Bone marrow (tissue), 2 donors: Measurements from ENCODE around the gene SMAD1.
A peak's percentile ranks its signal among the peaks of the same experiment; 100 is the strongest.

Experiments
- DNase-seq, 2 donors: peaks; one replicate each; lab custom pipeline; 2025; lab: John Stamatoyannopoulos, UW

SMAD1 gene

DNA sequence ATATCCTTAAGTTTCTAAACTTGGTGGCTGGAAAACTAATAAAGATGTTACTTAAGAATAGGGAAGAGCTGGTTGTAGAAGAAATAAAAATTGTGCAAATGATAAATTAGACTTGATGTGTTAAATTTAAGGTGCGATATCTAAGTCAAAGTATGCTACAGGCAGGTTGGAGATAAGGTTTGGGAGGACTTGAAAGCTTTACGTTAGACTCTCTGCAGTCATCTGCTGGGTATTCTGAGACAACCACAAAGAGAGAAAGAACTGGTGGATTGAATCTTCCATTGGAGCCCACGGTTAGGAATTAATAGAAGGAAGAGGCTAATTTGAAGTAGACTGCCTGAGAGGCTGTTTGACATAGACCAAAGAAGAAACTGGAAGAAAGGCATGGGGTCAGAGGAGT lies 7.9 kb downstream of the SMAD1 start:
- DNase-seq: no peak

DNA sequence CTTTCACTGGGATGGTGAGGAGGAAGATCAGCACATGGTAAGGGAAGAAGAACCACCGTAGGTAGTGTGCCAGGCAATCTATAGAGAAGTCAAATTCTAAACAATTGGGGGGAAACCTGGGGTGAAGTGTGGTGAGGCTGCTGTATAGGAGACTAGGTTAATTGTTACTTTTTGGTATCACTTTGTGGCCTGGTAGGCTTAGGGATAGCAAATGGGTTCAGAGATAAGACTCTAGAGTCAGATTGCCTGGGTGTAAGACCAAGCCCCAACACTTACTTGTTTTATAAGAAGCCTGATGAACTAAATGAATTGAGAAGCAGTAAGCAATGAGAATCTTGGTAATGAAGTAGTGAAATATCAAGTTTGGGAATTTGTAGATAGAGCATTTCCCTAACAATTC lies 8.7 kb downstream of the SMAD1 start:
- DNase-seq: no peak

DNA sequence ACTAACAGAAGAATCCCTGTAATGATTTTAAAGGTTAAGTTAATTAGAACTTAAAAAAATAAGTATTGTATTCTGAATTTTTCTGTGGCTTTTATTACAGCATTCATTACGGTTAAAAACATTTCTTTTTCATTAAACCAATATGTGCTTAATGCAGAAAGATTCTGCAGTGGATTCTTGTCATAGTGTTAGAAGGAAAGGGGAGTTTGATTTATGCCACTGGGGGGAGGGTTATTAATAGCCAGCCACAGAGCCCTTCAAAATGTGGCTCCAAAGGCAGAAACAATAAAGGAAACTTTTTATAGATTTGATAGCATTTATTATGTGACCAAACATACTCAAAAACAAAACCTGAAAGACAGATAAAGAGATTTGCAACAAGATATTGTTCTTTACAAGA lies 9.1 kb downstream of the SMAD1 start:
- DNase-seq: no peak

DNA sequence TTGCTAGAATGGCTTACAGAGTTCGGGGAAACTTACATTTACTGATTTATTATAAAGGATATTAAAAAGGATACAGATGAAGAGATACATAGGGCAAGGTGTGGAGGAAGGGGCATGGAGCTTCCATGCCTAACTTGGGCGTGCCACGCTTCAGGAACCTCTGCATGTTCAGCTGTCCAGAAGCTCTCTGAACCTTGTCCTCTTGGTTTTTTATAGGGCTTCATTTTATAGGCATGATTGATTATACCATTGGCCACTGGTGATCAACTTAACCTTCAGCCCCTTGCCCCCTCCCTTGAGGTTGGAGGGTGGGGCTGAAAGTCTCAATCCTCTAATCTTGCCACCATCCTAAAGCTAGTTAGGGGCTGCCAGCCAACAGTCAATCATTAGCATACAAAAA lies 10.7 kb downstream of the SMAD1 start:
- no peak for DNase-seq

DNA sequence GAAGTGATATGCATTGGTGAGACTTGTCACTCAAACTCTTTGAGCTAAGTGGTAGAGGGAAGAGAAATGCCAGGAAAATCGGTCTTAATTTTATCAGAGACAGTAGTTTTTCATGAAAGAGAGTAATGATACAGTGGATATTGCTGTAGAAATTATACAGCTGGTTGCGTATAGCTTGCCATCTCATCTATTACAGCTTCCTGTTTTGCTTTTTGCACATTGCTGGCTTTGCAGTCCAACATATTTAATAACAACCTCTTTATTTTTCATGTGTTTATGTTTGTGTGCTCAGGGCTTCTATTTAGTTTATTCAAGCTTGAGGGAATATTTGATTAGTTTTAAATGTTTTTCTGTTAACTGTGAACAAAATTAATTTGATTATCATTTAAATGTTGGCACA lies 11.5 kb downstream of the SMAD1 start:
- peak in 1 of 2 donors; percentile 14 for DNase-seq

DNA sequence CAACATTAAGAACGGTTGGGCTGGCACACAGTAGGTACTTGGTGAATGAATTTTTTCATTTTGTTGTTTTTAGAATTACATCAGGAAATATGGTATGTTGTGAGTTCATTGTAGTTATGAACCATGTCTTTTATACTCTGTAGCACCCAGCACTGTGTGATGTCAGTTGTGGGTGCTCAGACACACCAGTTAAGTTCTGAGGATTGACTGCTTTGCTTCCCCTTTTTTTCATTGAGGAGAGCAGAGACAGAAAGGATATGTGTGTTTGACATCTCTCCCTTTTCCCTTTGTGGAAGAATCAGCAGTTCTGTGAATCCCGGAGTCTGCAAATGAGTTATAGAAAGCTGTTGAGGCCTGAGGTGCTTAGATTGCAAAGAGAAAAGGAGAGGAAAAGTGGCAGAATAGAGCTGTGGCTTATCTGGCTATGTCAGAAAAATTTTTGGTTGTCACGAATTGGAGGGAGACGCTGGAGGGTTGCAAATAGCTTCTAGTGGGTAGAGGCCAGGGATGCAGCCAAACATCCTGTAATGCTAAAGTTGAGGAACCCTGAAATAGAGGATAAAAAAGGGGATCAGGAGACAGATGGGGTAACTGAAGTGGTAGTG lies 13.1 kb downstream of the SMAD1 start:
- peak in 1 of 2 donors; percentile 21 for DNase-seq

DNA sequence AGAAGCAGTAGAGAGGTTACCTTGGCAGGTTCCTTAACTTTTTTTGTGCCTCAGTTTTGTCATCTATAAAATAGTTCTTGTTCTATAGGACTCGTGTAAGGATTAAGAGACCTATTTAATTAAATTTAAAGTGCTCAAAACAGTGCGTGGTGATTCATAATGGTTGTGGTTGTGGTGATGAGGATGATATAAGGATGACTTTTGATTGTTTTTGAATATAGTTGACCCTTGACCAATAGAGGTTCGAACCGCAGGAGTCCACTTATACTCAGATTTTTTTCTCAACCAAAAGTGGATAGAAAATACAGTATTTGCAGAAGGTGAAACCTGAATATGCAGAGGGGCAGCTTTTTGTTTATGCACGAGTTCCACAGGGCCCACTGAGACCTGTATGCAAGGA lies 14.6 kb downstream of the SMAD1 start:
- DNase-seq: no peak

DNA sequence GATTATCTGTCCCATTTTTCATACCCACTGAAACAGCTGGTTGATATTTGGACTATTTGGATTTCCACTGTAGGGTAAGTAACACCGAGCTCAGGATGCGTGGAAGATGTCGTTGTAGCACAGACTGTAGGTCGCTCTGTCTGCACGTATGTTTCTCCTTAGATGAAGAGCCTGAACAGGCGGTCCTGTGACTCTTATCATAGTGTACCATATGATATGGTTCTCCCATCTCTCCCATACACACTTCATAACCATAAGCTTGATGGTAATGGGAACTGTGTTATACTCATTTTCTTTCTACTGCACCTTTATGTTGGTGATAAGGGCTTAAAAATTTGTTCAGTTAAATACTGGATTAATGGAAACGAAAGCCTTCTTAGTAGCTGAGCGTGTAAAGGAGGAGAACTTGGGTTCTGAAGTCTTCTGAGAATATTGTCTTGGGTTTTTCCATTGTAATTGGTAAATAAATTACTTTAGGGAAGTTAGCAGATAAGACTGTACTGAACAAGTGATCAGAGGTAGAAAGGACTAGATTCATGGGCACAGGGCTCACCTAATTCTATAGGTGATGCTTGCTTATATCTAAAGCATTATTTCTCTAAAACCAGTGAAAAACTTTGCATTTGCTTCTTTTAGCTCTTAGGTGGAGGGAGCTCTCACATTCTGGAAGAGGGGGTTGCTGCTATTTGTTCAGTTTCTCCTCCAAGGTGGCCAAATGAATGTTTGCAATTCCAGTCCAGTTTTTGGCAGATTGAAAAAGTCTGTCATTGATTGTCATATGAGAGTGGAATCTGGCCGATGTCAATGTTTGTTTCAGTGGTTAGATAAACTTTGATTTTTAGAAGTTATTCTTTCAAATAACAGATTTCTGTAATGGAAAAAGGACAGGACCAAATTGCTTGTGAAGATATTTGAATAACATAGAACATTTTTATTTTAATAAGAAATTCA lies 15.8 kb downstream of the SMAD1 start:
- no peak for DNase-seq

DNA sequence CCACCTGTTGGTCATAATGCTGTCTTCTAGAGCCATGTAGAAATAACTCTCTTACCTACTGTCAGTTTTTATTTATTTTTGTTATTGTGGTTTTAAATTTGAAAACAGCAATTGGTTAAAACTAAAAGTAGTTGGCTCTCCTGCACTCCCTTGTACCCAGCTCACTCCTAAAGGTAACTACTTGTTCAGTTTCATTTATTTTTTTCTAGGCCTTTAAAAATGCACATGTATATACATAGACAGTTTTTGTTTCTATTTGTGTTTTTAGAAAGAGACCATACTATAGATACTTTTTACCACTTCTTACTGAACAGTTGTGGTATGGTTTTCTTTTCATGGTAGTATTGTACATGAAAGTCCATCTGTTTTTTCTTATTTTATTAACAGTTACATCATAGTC lies 16.8 kb downstream of the SMAD1 start:
- no peak for DNase-seq

DNA sequence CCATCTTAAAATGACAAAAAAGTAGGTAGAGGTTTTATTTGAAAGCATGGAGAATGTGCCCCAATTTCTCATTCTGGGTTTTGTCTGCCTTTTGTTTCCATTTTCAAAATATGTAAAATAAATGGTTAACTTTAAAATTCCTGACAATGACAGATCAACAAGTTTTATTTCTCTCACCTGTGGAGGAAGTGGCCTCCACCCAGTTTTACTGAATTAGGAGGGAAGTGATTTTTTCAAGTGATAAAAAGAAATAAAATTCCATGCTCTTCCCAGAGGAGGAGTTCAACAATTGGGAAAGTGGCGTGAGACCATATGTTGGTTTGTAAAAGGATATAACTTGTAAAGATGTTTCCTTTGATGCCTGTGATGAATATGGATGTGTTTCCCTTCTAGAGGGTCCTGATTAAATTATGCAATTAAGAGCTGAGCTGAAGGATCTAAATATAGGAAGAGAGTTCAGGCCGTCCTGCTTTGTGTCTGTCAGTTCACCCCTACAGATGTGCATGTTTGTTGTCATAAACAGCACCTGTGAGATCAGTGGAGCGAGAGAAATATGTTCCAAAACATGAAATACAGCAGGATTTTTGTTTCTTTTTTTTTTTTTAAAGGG lies 19.5 kb downstream of the SMAD1 start:
- peak in 1 of 2 donors; percentile 71 for DNase-seq

DNA sequence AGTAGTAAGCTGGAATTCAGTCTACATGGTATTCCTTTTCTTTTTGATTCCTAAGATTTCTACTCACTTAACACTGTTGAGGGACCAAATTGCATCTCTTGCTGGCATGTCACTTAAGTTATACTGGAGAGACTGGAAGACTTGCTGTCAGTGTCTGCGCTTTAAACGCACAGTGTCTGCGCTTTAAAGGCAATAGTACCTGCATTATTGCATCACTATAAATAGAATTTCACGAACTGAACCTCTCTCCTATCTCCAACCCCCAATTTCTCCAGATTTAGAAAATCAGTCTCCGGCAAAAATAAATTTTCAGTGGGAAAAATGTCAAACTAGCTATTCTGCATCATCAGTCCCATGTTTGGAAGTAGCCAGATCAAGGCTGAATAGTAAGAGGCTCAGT lies 21.2 kb downstream of the SMAD1 start:
- DNase-seq: no peak

DNA sequence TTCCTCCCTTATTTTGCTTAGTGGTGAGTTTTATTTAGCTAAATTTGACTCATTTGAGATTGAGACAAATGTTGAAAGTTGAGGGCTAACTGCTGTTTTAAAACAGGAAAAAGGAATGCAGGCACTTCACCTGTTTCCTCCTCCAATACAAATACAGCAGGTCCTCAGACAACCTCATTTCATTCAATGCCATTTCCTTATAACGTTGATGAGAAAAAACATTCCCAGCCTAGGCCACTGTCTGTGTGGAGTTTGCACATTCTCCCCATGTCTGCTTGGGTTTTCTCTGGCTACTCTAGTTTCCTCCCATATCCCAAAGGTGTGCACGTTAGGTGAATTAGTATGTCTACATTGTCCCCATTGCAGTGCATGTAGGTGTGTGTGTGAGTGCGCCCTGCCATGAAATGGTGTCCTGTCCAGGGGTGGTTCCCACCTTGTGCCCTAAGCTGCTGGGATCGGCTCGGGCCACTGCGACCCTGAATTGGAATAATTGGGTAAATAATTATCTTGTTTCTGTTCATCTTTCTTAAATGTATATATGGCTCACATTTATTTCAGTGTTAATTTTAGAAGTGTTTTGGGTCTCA lies 21.9 kb downstream of the SMAD1 start:
- DNase-seq: no peak

DNA sequence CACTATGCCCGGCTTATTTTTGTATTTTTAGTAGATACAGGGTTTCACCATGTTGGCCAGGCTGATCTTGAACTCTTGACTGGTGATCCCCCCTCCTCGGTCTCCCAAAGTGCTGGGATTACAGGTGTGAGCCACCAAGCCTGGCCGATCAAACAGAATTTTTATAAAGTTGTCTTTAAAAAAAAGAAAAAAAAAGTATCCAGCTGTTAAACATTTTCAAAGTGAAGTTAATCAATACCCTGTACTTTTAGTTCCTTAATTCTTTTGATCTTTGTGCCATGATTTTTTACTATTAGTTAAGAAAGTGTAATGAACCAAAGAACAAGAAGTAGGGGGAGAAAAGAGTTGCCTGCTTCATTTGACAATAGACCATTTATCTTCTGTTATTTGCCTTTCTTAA lies 24.3 kb downstream of the SMAD1 start:
- no peak for DNase-seq

DNA sequence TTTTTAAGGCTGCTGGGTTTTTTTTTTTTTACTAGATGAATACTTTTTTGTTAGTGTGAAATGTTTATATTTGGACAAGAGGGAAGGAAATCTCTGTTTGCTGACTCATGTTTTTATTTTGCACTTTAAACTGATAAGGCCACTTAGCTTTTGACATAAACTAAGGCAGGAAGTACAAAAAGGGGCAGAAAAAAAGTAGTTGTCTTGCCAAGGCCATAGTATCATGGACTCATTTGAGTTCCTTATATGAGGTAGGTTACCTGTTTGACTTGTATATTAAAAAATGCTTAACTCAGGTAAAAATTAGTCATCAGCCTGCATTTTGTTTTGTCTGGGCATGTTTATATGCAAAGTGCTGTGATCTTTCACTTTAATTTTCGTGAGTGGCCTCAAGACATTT lies 26.0 kb downstream of the SMAD1 start:
- no peak for DNase-seq

DNA sequence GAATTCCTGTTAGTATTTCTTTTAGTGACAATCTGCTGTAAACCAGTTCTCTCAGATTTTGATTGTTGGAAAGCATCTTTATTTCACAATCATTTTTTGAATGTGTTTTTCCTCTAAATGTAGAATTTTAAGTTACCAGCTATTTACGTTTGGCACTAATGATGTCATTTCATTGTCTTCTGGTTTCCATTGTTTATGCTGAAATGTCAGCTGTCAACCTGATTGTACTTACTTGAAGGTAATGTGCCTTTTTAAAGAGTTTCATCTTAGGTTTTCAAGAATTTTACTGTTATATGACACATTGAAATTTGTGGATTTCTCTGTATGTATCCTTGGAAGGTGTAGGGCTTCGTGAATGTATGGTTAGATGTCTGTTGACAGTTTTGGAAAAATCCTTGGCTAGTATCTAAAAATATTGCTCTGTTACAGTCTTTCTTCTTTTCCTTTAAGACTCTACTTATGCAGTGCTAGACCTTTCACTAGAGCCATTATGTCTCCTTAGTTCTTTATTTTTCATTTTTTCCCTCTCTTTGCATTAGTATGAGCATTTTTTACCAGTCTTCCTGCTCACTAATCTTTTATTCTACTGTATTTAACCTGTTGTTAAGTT lies 30.4 kb downstream of the SMAD1 start:
- DNase-seq: no peak

DNA sequence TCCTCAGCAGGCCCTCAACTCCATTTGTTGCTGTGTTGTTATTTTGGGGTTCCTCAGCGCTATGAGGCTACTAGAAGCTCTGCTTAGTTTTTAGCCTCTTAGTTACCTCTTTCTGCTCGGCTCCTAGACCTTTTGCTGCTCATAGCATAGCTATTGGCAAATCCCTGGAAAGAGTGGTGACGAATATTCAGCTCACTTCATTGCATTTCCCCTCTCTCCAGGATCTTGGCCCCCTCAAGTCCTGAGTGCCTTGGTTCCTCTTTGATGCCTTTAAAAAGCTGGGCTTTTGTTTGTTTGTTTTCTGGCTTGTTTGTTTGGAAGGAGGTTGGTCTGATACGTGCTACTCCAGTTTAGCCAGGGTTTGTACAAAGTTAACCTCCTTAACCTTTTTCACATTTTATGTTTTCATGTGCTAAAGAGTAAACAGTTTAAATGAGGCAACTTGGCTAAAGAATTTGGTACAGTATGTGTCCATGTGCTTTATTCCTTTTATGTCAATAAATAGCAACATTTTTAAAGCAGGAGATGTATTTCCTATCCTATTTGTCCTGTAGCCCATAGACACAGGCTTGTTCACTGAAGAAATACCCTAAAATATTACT lies 31.5 kb downstream of the SMAD1 start:
- DNase-seq: no peak

DNA sequence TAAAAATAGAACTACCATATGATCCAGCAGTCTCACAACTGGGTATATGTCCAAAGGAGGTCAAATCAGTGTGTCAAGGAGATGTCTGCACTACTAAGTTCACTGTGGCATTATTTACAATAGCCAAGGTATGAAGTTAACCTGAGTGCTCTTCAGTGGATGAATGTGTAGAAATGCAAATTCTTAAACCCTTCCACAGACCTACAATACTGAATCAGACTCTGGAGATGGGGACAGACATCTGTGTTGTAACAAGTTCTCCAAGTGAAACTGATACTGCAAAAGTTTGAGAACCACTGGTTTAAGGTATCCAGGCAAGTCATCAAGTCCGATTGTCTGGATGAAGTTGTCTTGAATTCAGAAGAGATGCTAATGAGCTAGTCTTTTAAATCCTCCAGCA lies 38.5 kb downstream of the SMAD1 start:
- no peak for DNase-seq

DNA sequence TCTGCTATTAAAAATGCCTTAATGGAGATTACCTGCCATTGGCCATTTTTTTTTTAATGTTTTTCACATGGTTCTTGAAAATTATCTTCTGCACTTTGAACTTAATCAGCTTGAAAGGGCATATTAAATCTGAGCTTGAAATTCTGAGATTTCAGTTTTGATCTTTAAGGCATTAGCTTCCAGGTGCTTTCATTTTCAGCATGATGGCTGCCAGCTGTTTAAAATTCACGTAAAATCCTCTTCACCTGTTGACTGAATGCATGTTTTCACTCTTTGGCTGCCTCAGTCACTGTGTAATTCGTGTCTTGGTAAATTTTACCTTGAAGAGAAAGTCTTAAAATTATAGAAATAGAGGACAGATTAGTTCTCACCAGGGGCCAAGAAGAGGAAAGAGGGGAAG lies 39.6 kb downstream of the SMAD1 start:
- no peak for DNase-seq

DNA sequence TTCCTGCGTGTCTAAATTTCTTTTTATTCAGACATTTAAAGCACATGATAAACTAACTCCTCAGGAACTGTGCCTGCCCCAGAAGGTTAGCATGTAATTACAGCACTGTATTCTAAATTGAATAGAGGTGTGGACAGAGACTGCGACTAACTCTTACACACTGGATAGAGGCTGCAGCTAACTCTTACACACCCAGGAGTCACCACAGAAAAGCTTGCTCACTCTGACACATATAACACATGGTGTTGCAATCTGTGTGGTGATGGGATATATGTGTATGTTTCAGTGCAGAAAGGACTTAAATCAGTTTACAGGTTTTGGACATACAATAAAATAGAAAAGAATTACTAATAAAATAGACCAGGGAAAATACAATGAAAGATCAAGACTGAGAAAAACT lies 41.5 kb downstream of the SMAD1 start:
- no peak for DNase-seq

DNA sequence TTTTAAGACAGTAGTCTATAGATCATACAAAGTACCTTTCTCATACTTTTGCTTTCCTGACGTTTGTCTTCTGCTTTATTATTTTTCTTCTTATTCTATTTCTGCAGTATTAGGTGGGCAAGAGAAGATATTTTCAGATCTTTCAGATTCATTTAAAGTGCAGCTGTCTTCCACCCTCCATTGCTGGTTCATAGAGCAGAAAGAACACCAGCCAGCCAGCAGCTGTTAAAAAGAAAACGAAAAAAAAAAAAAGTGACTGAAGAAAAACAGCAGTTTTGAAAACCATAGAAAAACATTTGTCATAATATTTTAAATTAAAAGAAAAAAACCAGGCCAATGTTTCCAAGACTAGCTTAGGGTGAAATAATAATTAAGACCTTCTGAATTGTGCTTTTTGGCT lies 42.9 kb downstream of the SMAD1 start:
- no peak for DNase-seq

DNA sequence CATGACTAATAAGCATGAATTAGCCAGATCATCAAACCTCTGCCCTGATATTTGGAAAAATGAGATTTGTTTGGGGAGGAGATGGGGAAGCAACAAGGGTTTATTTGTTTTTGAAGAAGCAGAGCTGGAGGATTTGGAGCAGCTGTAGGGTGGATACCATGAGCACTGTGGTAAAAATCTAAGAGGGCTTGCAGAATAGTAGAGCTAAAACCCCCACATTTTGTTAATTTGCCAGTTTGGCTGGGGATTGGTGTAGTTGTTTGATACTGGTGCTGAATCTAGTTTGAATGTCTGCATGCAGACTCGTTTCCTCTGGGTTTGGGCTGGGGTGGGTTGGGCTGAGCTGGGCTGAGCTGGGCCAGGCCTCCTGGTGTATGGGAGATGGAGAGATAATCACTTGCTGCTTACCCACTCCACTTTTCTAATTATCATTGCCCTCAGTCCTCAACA lies 43.7 kb downstream of the SMAD1 start:
- no peak for DNase-seq

DNA sequence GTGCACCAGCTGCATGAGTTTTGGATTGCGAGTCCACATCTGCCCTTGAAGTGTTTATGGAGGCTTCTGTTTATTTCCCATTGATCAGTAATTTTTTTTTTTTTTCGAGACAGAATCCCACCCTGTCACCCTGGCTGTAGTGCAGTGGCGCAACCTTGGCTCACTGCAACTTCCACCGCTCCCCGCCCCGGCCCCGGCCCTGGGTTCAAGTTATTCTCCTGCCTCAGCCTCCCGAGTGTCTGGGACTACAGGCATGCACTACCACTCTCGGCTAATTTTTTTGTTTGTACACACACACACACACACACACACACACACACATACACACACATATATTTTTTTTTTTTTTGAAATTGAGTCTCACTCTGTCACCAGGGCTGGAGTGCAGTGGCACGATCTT lies 46.1 kb downstream of the SMAD1 start:
- no peak for DNase-seq
